Body of pancreas (tissue), 4 donors: ENCODE data around the gene EIF2AK2. TPM values are rescaled to one million over a fixed set of nuclear protein-coding genes. Genes with fewer than 3 reads are reported as not detected.

Experiments
- ATAC-seq: fragments of 150-250 bp; one replicate; pipeline ENCODE4 v1.9.1; 2016
- DNase-seq, 4 donors: peaks; one replicate each; pipeline ENCODE4 v3.0.0-alpha.2; 2019
- H3K27ac ChIP-seq, 4 donors: fragments of 200-600 bp; sonication (generic); 1 replicate in 3 of 4; 2 replicates in 1 of 4; pipeline versions ENCODE4 v1.5.1 to v1.6.1; 2016 to 2019; ENCODE audit warnings: mild to moderate bottlenecking in 1 of 4, mixed read lengths in 1 of 4, moderate library complexity in 1 of 4
- H3K27me3 ChIP-seq, 2 donors: fragments of 200-600 bp; sonication (generic); one replicate each; pipeline ENCODE4 v1.6.0; 2016; ENCODE audit warnings: mild to moderate bottlenecking in 1 of 2
- H3K36me3 ChIP-seq, 2 donors: fragments of 200-600 bp; sonication (generic); replicated peaks in 1 of 2; 2 replicates each; pipeline ENCODE4 v1.5.1; 2016; ENCODE audit warnings: low read depth in 2 of 2; ENCODE audit not compliant: insufficient read depth in 1 of 2
- H3K4me1 ChIP-seq: fragments of 200-600 bp; sonication (generic); one replicate; pipeline ENCODE4 v1.6.0; 2016
- H3K4me3 ChIP-seq, 2 donors: fragments of 200-600 bp; sonication (generic); 1 replicate in 1 of 2; 2 replicates in 1 of 2; pipeline ENCODE4 v1.5.1; 2016 to 2019
- H3K9me3 ChIP-seq, 3 donors: fragments of 200-600 bp; sonication (generic); 1 replicate in 2 of 3; 2 replicates in 1 of 3; pipeline ENCODE4 v1.5.1; 2016
- POLR2A ChIP-seq, 3 donors: fragments of 450-650 bp; IDR thresholded peaks; one replicate each; pipeline ENCODE4 v1.6.1; 2016; ENCODE audit warnings: antibody characterized with exemption in 3 of 3, mild to moderate bottlenecking in 2 of 3
- WGBS, 2 donors: methylation state at CpG; one replicate each; pipeline ENCODE4 v1.1.5; 2017; 5-methylcytosine and 5-hydroxymethylcytosine counted together
- intact Hi-C: fragments of 100-400 bp; cut with DNase I; formaldehyde crosslinking; loops from one replicate; pipeline ENCODE4 v1.15.1; 2023
- total RNA-seq, 2 donors: library from RNA; depleted of rRNA; stranded (reverse); fragments of >200 nt; gene quantifications; one replicate each; pipeline ENCODE4 v1.1.0, GENCODE V29; 2016
- TF ChIP-seq, protein P1 (sequence below), 7 experiments: fragments of 450-650 bp in 4 of 7; fragments of 200-600 bp in 3 of 7; sonication (generic) in 3 of 7; IDR thresholded peaks; one replicate each; pipeline ENCODE4 v1.5.1; 2016 to 2019; ENCODE audit warnings: antibody characterized with exemption in 7 of 7

Gene EIF2AK2
- total RNA-seq, 2 donors from 2014 or later: 18.9 to 39.9 TPM

DNA sequence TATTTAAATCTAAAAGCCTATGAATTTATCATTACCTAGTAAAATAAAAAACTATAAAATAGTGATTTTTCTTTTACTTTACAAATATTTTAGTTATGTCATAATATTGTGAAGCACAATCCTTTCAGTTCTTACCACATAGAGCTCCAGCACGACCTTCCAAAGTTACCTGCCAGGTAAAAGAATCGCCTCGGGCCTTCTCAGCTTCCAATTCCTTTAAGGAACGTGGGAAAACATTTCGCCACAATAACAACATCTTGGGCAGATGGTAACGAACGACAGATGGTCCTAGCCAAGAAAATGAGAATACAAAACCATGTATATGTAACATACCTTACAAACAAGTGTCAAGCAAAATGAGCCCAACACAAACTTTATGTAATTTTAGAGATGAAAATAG is 96.3 kb downstream of the EIF2AK2 start:
- intact Hi-C loops: no loop called here
- ATAC-seq: no peak
- 91 to 95% methylated on average over 7 of the region's 7 CpGs for WGBS, 2 donors
- Histone ChIP-seq H3K27me3 (no peaks in the 10 kb centered on the region), H3K4me1 (no peaks in the 10 kb centered on the region), H3K4me3 (no peak overlapping the region), H3K27ac (no peak overlapping the region), H3K36me3 (peaks cover 3 to 34% of the 10 kb centered on the region in 2 donors), H3K9me3 (no peaks in the 10 kb centered on the region)
- TF ChIP-seq POLR2A (IDR thresholded peaks at IDR 0.05): no peak
- TF ChIP-seq, protein P1, sequence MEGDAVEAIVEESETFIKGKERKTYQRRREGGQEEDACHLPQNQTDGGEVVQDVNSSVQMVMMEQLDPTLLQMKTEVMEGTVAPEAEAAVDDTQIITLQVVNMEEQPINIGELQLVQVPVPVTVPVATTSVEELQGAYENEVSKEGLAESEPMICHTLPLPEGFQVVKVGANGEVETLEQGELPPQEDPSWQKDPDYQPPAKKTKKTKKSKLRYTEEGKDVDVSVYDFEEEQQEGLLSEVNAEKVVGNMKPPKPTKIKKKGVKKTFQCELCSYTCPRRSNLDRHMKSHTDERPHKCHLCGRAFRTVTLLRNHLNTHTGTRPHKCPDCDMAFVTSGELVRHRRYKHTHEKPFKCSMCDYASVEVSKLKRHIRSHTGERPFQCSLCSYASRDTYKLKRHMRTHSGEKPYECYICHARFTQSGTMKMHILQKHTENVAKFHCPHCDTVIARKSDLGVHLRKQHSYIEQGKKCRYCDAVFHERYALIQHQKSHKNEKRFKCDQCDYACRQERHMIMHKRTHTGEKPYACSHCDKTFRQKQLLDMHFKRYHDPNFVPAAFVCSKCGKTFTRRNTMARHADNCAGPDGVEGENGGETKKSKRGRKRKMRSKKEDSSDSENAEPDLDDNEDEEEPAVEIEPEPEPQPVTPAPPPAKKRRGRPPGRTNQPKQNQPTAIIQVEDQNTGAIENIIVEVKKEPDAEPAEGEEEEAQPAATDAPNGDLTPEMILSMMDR (IDR thresholded peaks at IDR 0.05): no peak
- no peak for DNase-seq

DNA sequence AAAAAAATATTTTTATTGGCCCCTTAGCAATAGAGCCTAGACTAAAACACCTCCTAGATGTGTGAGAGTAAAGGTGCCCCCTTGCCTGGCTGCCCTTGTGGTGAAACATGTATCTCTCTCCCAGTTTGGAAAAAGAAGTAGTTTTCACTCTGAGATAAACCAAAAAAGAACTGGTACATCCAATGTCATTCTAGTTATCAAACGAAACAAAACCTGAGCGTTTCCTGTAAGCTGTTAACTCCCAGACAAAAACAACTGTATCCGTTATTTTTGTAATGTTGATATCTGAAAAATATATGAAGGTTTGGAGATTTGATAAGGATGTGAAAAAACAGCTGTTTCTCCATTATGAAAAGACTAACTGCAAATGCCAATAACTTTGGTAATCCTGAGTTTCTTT is 96.9 kb downstream of the EIF2AK2 start:
- H3K4me3 ChIP-seq: no peak overlapping the region
- no peak overlapping the region for H3K27ac ChIP-seq
- H3K9me3 ChIP-seq: no peaks in the 10 kb centered on the region
- H3K27me3 ChIP-seq: no peaks in the 10 kb centered on the region
- intact Hi-C loops: no loop called here
- TF ChIP-seq POLR2A (IDR thresholded peaks at IDR 0.05): no peak
- TF ChIP-seq, protein P1 (IDR thresholded peaks at IDR 0.05): no peak
- peaks cover 5 to 30% of the 10 kb centered on the region in 2 donors for H3K36me3 ChIP-seq
- DNase-seq (no peak), ATAC-seq (no peak)
- 82 to 84% methylated on average over 3 of the region's 3 CpGs for WGBS, 2 donors
- no peaks in the 10 kb centered on the region for H3K4me1 ChIP-seq

DNA sequence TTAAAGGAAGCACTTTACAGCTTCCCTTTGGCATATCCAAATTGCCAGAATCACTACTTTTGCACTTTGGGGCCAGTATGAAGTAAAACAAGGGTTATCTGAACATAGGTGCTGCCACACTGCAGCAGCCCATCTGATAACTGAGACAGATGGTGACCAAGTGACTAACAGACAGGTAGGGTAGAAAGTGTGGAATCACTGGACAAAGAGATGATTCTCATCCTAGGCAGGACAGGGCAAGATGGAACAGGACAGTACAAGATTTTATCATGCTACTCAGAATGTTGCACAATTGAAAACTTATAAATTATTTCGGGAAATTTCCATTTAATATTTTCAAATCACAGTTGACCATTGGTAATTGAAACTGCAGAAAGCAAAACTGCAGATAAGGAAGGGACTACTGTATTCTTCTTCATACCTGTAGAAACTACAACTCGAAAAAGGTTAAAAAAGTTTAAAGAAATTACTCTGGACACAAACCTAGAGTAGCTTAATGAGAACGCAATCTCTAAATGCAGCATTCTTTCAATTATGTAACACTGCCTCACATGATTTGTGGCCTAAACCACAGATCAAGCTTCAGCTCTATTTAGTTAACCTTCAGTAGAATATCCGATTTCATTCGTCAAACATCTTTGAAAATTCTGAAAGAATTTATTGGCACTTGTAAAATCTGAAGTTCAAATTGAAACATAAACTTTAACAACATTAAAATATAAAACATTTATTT is 104.0 kb downstream of the EIF2AK2 start:
- H3K4me1 ChIP-seq: no peaks in the 10 kb centered on the region
- H3K27ac ChIP-seq: no peak overlapping the region
- ATAC-seq (no peak), DNase-seq (no peak)
- intact Hi-C loops: no loop called here
- H3K27me3 ChIP-seq: no peaks in the 10 kb centered on the region
- no peak overlapping the region for H3K4me3 ChIP-seq
- WGBS, 2 donors: 59 to 65% methylated on average over 5 of the region's 5 CpGs
- no peaks in the 10 kb centered on the region for H3K9me3 ChIP-seq
- no peak for TF ChIP-seq POLR2A (IDR thresholded peaks at IDR 0.05)
- TF ChIP-seq, protein P1 (IDR thresholded peaks at IDR 0.05): no peak
- peaks cover 10 to 20% of the 10 kb centered on the region in 2 donors for H3K36me3 ChIP-seq

Other genes with a start within 250 kb of the EIF2AK2 start
- gene STRN, start 190.4 kb downstream of the EIF2AK2 start, total RNA-seq: 10 to 100 TPM in 1 of 2 donors, 1 to 10 TPM in 1; 7.3 to 12.7 TPM
- 10 to 100 TPM; 44.8 to 51.9 TPM for gene HEATR5B, start 72.6 kb downstream of the EIF2AK2 start, total RNA-seq
- 1 to 10 TPM; 3.3 to 5.2 TPM for gene GPATCH11, start 72.5 kb downstream of the EIF2AK2 start, total RNA-seq
- not detected for gene SULT6B1, start 31.7 kb upstream of the EIF2AK2 start, total RNA-seq
- 10 to 100 TPM in 1 of 2 donors, 1 to 10 TPM in 1; 9.9 to 21.8 TPM for gene CEBPZOS, start 39.5 kb upstream of the EIF2AK2 start, total RNA-seq
- gene CEBPZ, start 74.6 kb upstream of the EIF2AK2 start, total RNA-seq: 10 to 100 TPM; 20.8 to 33.6 TPM
- gene NDUFAF7, start 74.7 kb upstream of the EIF2AK2 start, total RNA-seq: 10 to 100 TPM; 12.2 to 18.5 TPM
- gene PRKD3, start 167.9 kb upstream of the EIF2AK2 start, total RNA-seq: 10 to 100 TPM in 1 of 2 donors, 1 to 10 TPM in 1; 8.2 to 15.3 TPM
- 1 to 10 TPM; 1.3 to 3.4 TPM for gene QPCT, start 187.7 kb upstream of the EIF2AK2 start, total RNA-seq